Measurements from ENCODE around the gene IRF2BPL.

The IRF2BPL gene

DNA sequence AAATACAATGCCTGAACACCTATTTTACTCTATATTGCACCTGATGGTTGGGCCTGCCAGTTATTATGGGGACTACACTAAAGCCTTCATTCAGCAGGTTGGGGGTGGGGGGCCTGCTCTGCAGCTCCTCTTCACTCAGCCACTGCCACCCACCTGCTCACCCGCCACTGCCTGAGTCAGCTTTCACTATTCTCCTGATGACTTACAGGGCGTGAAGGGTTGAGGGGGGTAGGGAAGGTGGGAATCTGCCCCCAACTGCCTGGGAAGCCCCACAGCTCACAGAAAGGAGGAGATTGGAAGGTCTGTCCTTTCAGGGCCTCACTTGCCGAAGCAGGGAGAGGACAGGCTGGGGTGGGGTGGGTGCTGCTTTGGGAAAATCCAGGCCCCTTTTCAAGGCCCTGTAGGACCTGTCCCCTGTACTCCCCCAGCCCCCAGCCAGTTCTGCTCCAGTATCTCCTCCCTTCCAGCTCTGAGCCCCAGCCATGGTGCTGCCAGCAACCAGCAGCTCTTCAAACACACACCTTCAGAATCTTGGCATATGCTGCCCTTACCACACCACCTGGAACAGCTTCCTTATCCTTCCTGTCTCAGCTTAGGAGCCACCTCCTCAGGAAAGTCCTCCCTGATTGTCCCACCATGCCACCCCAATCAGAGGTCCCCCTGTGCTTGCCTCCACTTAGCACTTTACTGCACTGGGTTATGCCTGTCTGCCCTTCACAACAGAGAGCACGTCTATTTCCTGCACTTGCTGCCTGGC lies 33.1 kb downstream of the IRF2BPL start:
- H3K9ac ChIP-seq (ENCODE audit: low read length), result no peak overlapping the region
- peaks cover 3% of the 10 kb centered on the region; the same call in 1 of the 2 replicates for H3K27me3 ChIP-seq (ENCODE audit: insufficient read depth, low read length)
- H3K27ac ChIP-seq (ENCODE audit: low read depth, low read length, poor library complexity, severe bottlenecking), result no peak overlapping the region
- no peak overlapping the region for H3K4me2 ChIP-seq (ENCODE audit: low read length)
- no peak overlapping the region for H2AFZ ChIP-seq (ENCODE audit: low read length)
- no peaks in the 10 kb centered on the region for H3K79me2 ChIP-seq (ENCODE audit: insufficient read depth, low read length)
- no peaks in the 10 kb centered on the region for H3F3A ChIP-seq (ENCODE audit: insufficient read depth, low read length)
- no peaks in the 10 kb centered on the region for H3K36me3 ChIP-seq (ENCODE audit: insufficient read depth, low read length)
- H4K20me1 ChIP-seq (ENCODE audit: insufficient read depth, low read length), result no peaks in the 10 kb centered on the region
- no peak overlapping the region for H3K4me3 ChIP-seq (ENCODE audit: low read depth, low read length, poor library complexity, severe bottlenecking)
- TF ChIP-seq, protein P1, sequence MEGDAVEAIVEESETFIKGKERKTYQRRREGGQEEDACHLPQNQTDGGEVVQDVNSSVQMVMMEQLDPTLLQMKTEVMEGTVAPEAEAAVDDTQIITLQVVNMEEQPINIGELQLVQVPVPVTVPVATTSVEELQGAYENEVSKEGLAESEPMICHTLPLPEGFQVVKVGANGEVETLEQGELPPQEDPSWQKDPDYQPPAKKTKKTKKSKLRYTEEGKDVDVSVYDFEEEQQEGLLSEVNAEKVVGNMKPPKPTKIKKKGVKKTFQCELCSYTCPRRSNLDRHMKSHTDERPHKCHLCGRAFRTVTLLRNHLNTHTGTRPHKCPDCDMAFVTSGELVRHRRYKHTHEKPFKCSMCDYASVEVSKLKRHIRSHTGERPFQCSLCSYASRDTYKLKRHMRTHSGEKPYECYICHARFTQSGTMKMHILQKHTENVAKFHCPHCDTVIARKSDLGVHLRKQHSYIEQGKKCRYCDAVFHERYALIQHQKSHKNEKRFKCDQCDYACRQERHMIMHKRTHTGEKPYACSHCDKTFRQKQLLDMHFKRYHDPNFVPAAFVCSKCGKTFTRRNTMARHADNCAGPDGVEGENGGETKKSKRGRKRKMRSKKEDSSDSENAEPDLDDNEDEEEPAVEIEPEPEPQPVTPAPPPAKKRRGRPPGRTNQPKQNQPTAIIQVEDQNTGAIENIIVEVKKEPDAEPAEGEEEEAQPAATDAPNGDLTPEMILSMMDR (IDR thresholded peaks at IDR 0.05; ENCODE audit: low read length), result no peak
- TF ChIP-seq EZH2 (IDR thresholded peaks at IDR 0.05; ENCODE audit: borderline replicate concordance, low read length), result no peak
- H3K4me1 ChIP-seq (ENCODE audit: insufficient read depth, low read length, severe bottlenecking), result no peaks in the 10 kb centered on the region
- H3K9me2 ChIP-seq (ENCODE audit: low read depth, low read length), result no peaks in the 10 kb centered on the region
- no peaks in the 10 kb centered on the region for H3K9me3 ChIP-seq (ENCODE audit: low read length)

DNA sequence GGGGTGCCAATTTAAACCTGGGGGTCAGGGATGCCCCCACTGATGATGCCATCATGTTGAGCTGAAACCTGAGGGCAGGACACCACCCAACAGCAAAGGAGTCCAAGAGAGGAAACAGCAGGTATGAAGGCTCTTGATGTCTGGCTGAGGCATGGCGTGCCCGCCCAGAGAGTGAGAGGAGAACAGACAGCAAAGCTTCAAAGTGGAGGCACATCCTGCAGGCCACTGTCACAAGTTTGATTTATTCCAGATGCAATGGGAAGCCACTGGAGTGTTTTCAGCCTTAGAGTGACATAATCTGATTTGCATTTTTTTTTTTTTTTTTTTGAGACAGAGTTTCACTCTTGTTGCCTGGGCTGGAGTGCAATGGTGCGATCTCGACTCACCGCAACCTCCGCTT lies 34.8 kb downstream of the IRF2BPL start:
- no peaks in the 10 kb centered on the region for H3K9me2 ChIP-seq (ENCODE audit: low read depth, low read length)
- no peaks in the 10 kb centered on the region for H3K36me3 ChIP-seq (ENCODE audit: insufficient read depth, low read length)
- H3K79me2 ChIP-seq (ENCODE audit: insufficient read depth, low read length), result no peaks in the 10 kb centered on the region
- H3F3A ChIP-seq (ENCODE audit: insufficient read depth, low read length), result no peaks in the 10 kb centered on the region
- H3K9me3 ChIP-seq (ENCODE audit: low read length), result no peaks in the 10 kb centered on the region
- no peak overlapping the region for H3K9ac ChIP-seq (ENCODE audit: low read length)
- no peak overlapping the region for H2AFZ ChIP-seq (ENCODE audit: low read length)
- no peak overlapping the region for H3K4me2 ChIP-seq (ENCODE audit: low read length)
- H3K4me3 ChIP-seq (ENCODE audit: low read depth, low read length, poor library complexity, severe bottlenecking), result no peak overlapping the region
- no peaks in the 10 kb centered on the region for H3K4me1 ChIP-seq (ENCODE audit: insufficient read depth, low read length, severe bottlenecking)
- no peaks in the 10 kb centered on the region for H4K20me1 ChIP-seq (ENCODE audit: insufficient read depth, low read length)
- no peak overlapping the region for H3K27ac ChIP-seq (ENCODE audit: low read depth, low read length, poor library complexity, severe bottlenecking)
- H3K27me3 ChIP-seq (ENCODE audit: insufficient read depth, low read length), result peaks cover 7% of the 10 kb centered on the region; the same call in 1 of the 2 replicates
- TF ChIP-seq, protein P1 (IDR thresholded peaks at IDR 0.05; ENCODE audit: low read length), result no peak
- TF ChIP-seq EZH2 (IDR thresholded peaks at IDR 0.05; ENCODE audit: borderline replicate concordance, low read length), result no peak

DNA sequence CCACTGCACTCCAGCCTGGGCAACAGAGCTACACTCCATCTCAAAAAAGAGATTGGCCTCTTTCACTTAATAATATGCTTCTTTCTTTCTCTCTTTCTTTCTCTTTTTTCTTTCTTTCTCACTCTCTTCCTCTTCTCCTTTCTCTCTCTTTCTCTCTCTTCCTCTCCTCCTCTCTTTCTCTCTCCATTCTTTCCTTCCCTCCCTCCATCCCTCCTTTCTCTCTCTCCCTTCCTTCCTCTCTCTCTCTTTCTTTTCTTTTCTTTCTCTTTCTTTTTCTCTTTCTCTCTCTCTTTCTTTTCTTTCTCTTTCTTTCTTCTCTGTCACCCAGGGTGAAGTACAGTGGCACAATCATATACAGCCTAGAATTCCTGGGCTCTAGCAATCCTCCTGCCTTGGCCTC lies 38.4 kb downstream of the IRF2BPL start:
- H3K27ac ChIP-seq (ENCODE audit: low read depth, low read length, poor library complexity, severe bottlenecking), result no peak overlapping the region
- no peaks in the 10 kb centered on the region for H4K20me1 ChIP-seq (ENCODE audit: insufficient read depth, low read length)
- no peaks in the 10 kb centered on the region for H3F3A ChIP-seq (ENCODE audit: insufficient read depth, low read length)
- no peaks in the 10 kb centered on the region for H3K9me3 ChIP-seq (ENCODE audit: low read length)
- H3K4me3 ChIP-seq (ENCODE audit: low read depth, low read length, poor library complexity, severe bottlenecking), result no peak overlapping the region
- no peaks in the 10 kb centered on the region for H3K4me1 ChIP-seq (ENCODE audit: insufficient read depth, low read length, severe bottlenecking)
- no peaks in the 10 kb centered on the region for H3K79me2 ChIP-seq (ENCODE audit: insufficient read depth, low read length)
- peaks cover 6% of the 10 kb centered on the region; the same call in 1 of the 2 replicates for H3K27me3 ChIP-seq (ENCODE audit: insufficient read depth, low read length)
- no peak overlapping the region for H3K9ac ChIP-seq (ENCODE audit: low read length)
- no peaks in the 10 kb centered on the region for H3K9me2 ChIP-seq (ENCODE audit: low read depth, low read length)
- H3K36me3 ChIP-seq (ENCODE audit: insufficient read depth, low read length), result no peaks in the 10 kb centered on the region
- no peak for TF ChIP-seq EZH2 (IDR thresholded peaks at IDR 0.05; ENCODE audit: borderline replicate concordance, low read length)
- TF ChIP-seq, protein P1 (IDR thresholded peaks at IDR 0.05; ENCODE audit: low read length), result no peak
- no peak overlapping the region for H2AFZ ChIP-seq (ENCODE audit: low read length)
- no peak overlapping the region for H3K4me2 ChIP-seq (ENCODE audit: low read length)
